ENCODE measurements around the gene MAP3K10.
A peak's percentile ranks its signal among the peaks of the same experiment; 100 is the strongest.
"Not testable (repeated sequence)": the region's sequence is repeated elsewhere in the genome, so short reads cannot be mapped to it uniquely, and the experiment has no call there.

Gene MAP3K10

GRCh38 chr19:40217934-40218890, 27.0 kb downstream of the MAP3K10 start, which contains the start of gene TTC9B:
Gene TTC9B (minus strand): TSS chr19:40218384. CDS start chr19:40218381, 3 bp downstream.
- peak in 1 of 2 experiments; percentile 41 for DNase-seq

DNA sequence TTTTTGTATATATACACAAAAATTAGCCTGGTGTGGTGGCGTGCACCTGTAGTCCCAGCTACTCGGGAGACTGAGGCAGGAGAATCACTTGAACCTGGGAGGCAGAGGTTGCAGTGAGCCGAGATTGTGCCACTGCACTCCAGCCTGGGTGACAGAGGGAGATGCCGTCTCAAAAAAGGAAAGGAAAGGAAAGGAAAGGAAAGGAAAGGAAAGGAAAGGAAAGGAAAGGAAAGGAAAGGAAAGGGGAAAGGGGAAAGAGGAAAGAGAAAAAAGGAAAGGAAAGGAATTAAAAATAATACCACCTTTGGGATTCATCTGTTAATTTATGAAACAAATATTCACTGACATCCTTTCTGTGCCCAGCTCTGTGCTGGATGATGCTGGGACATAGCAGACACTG, 27.8 kb downstream of the MAP3K10 start:
- not testable (repeated sequence) for DNase-seq

GRCh38 chr19:40219721-40220276, 28.6 kb downstream of the MAP3K10 start:
- DNase-seq, result no peak

DNA sequence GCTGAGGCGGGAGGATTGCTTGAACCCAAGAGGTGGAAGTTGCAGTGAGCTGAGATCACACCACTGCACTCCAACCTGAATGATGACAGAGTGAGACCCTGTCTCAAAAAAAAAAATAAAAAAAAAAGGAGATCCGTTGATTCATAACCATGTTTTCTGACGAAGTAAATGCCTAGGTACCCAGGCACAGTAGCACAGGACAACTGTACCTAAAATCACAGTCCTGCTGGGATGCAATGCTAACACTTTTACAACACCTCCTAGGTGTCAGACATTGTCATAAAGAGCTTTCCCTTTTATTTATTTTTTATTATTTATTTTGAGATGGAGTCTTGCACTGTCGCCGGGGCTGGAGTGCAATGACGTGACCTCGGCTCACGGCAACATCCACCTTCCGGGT, 29.4 kb downstream of the MAP3K10 start:
- no peak for DNase-seq

DNA sequence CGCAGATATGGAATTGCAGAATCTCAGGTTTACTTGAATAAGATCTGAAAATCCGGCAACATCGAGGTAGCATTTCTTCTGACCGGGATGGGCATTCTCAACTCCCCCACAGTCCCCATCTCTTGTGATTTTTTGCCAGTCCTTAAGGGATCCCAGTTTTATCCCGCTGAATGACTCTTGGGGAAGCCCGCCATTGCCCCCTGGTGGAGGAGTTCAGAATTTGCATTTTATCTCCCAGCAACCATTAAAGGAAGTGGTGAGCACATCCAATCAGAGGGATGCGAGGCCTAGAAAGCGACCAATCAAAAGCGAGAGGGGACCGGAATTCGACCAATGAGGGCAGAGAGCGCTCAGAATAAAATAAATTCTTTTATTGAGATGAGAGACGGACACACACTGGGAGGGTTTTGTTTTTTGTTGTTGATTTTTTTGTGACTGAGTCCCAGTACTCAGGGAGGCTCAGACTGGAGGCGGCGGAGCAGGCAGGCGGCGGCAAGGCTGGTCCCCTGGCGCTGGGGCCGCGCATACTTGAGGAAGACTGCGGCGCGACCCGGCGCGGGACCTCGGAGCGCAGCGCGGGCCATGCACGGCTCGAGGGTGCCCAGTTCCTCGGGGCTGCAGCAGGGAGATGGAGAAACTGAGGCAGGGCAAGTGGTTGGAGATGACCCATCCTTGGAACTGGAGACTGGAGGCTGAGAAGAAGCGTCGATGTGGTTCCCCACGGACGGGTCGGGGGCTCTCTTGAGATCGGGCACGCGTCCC, 30.8 kb downstream of the MAP3K10 start:
- DNase-seq, result peak; percentile 61 to 66

DNA sequence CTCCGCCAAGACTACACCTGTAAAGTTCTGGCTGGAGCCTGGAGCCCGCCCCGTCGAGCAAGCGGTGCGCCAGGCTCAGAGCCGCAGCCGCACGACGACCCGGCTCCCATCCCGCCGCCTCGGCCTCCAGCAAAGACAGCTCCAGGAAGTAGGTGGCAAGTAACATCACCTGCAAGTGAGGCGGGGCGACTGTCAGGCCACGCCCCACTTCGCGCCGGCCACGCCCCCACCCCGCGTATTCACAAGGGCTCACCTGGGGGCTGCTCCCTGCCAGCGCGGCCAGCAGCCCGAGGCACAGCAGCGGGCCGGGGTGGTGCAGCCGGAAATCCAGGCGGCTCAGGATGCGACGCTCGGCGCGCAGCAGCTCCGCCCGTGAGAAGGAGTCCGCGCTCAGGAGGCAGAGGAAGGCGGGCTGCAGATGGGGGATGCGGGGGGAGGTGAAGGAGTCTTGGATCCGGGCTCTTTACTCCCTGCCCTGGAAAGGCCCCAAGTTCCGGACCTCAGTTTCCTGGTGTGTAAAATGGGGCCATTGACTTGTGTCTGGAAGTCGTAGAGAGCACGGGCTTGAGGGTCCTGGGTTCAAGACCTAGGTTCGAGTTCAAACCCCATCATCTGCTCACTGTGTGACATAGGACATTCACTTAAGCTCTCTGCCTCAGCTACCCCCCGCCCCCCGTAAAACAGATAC, 32.1 kb downstream of the MAP3K10 start:
- peak; percentile 22 to 27 for DNase-seq

GRCh38 chr19:40224342-40225150, 33.3 kb downstream of the MAP3K10 start:
- no peak for DNase-seq

GRCh38 chr19:40225440-40226305, 34.4 kb downstream of the MAP3K10 start:
- no peak for DNase-seq

GRCh38 chr19:40228346-40228745, 37.1 kb downstream of the MAP3K10 start:
- no peak for DNase-seq

GRCh38 chr19:40228863-40229262, 37.6 kb downstream of the MAP3K10 start:
- no peak for DNase-seq

DNA sequence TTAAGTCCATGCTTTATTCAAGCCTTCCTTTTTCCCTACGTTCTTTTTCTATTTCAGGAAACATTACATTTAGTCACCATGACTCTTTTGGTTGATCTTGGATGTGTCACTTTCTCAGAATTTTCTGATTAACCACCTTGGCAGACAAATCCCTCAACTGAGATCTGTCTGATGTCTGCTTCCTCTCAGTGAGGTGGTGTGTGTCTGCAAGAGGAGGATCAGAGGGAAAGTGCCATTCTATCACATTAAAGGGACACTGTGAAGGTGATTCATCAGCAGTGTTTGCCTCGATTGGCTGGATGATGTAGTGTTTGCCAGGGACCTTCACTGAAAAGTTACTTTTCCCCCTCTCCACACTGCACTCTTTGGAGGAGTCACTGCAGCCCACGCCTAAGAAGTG, 38.3 kb downstream of the MAP3K10 start:
- peak in 1 of 2 experiments; percentile 25 for DNase-seq

DNA sequence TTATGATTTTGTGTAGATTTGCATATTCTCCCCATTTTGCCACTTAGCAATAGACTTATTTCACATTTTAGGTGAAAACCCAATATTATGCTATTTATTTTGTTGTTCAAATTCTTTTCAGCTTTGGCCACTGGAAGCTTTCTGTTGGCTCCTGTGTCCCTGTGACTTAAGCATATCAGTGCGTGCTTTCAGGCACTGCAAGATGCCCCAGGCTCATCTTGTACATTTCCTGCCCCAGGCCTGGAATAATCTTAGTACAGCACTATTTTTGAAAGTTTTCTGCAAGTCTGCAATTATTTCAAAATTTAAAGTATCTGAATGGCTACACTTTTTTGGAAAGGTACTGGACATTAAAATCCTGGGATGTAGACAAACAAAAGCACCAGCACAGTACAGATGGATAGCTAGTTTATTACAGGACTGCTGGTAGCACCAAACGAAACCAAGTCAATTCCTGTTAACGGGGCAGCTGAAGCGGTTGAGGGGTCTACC, 38.7 kb downstream of the MAP3K10 start:
- DNase-seq, result no peak

GRCh38 chr19:40231057-40231456, 39.8 kb downstream of the MAP3K10 start:
- DNase-seq, result no peak

DNA sequence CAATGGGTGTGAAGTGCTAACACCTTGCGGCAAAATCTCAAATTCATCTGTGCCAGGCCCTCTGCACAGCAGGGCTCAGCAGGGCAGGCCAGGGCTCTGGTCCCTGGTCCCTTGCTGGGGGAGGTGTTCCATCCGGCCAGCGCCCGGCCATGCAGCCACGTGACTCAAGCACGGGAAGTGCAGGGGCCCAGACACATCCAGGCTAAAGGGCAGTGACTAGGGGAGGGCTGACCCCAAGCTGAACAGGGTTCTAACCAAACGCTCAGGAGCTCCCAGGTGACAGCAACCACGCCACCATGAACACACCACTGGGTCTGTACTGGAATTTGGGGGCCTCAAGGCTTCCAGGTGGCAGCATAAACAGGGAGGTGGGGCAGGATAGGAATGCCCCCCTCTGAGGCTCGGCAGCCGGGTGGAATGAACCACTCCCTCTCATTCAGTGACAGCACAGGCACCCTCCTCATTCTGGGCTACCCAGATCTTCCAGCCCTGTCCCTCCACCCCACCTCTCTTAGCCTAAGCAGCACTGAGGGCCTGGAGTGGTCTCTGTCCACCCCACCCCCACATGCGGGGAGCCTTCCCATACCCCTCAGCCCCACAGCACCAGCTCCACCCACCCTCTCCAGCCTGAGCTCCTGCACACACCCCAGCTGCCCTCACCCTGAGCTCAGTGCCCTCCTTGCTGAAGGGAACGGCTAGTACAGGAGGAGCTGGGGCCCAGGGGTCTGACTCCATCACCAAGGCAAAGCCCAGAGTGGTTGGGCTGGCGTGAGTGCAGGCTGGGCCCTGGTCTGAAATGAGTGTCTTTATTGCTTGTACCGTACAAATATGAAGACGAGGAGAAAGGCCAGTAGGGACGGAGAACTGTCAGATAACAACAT, 40.6 kb downstream of the MAP3K10 start:
- DNase-seq, result no peak

GRCh38 chr19:40232479-40232878, 41.3 kb downstream of the MAP3K10 start:
- DNase-seq, result no peak

DNA sequence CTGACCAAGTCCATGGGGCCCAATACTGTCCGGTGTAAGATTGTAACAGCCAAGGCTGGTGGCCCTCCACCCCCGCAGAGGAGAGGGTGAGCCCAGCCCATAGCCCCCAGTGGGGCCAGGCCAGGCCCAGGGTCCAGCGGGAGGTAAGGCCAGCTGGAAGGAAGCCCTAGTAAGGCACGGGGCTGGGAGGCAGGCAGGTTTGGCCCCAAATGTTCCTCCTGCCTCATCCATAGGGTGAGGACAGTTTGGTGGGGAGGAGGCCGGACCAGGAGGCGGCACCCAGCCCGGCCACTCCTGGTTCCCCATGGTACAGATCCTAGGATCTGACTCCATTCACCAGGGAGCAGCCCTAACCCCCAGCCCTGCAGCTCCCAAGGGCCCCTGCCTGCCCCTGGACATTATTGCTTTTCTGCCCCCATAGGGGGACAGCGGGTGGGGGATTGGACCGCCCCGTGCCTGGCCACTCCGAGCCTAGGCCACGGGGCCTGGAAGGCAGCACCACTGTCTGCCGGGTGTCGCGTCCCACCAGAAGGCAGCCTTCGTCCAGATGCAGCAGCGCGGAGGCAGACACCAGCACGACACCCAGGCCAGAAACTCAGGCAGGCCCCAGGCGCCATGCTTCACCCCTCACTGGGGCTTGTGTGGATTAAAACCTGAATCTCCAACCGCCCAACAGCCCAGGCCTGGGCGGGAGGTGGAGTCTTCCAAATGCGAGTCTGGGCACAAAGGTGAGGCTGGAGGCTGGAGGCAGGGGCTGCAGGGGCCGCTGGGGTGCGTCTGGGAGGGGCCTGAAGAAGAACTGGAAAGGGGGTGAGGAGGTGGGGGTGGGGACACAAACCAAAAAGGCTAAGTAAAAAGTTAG, 42.0 kb downstream of the MAP3K10 start:
- DNase-seq, result no peak

DNA sequence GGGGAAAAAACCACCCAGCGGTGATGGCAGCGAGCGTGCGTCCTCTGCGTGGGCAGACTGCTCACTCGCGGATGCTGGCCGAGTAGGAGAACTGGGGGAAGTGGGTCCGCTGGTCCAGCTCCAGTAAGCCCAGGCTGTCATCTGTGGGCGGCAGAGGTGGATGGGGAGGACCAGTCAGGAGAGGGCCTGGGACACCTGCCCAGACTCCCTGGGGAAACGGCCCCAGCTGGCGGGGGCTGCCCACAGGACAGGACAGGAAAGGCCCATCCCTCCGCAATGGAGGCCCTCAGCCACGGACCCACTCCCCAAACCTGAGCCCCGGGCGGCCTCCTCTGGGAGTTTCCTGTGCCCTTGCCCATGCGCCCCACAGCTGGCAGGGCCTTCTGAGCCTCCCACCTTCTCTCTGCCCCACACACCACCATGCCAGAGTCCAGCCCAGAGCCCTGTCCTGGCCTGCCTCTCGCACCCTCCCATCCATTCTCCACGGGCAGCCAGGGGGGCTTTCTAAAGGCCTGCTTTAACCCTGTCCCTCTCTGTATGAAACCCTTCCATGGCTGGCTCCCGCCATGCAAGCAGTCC, 42.7 kb downstream of the MAP3K10 start:
- DNase-seq, result no peak

Data from stimulated activated CD4-positive, alpha-beta T cell treated with anti-CD3 and anti-CD28 coated beads, Interleukin-4, amount 100 ng/mL, for 4 hours (primary cell).